ENCODE measurements around the gene ATG2A. TPM values are rescaled to one million over a fixed set of nuclear protein-coding genes. Genes with fewer than 3 reads are reported as not detected.

Gene ATG2A
- total RNA-seq, 6 experiments from 2014 or later: 19.0 to 21.7 (median 20.0) TPM

- H3K9me3 Mint-ChIP-seq: no peaks in the 10 kb centered on the region
- TF ChIP-seq CTCF (IDR thresholded peaks at IDR 0.05): no peak
- H3K27ac Mint-ChIP-seq: peak within 1 kb of the TSS; percentile 94
- DNase-seq: peak; percentile 94
- no peaks in the 10 kb centered on the region for H3K27me3 Mint-ChIP-seq (ENCODE audit: insufficient read depth)
- H3K4me1 Mint-ChIP-seq (ENCODE audit: low read depth): peaks cover 19% of the 10 kb centered on the region
- peak within 1 kb of the TSS; percentile 95 for H3K4me3 Mint-ChIP-seq
- no peaks in the 10 kb centered on the region for H3K36me3 Mint-ChIP-seq (ENCODE audit: low read depth)
Measured at GRCh38 chr11:64923944-64924909, 7.2 kb upstream of the ATG2A start, which contains the start of gene PPP2R5B. TSS of gene PPP2R5B (plus strand) at chr11:64924689. CDS start at chr11:64925735, 1,046 bp downstream.

GRCh38 chr11:64923151-64923661 is 6.2 kb upstream of the ATG2A start:
- Mint-ChIP-seq H3K36me3 (ENCODE audit: low read depth) (no peaks in the 10 kb centered on the region), H3K9me3 (no peaks in the 10 kb centered on the region), H3K4me1 (ENCODE audit: low read depth) (peaks cover 22% of the 10 kb centered on the region), H3K27ac (no peak overlapping the region), H3K4me3 (no peak overlapping the region), H3K27me3 (ENCODE audit: insufficient read depth) (no peaks in the 10 kb centered on the region)
- no peak for DNase-seq
- no peak for TF ChIP-seq CTCF (IDR thresholded peaks at IDR 0.05)

- TF ChIP-seq CTCF (IDR thresholded peaks at IDR 0.05): no peak
- Mint-ChIP-seq H3K9me3 (no peaks in the 10 kb centered on the region), H3K36me3 (ENCODE audit: low read depth) (no peaks in the 10 kb centered on the region), H3K4me1 (ENCODE audit: low read depth) (peaks cover 34% of the 10 kb centered on the region), H3K4me3 (no peak overlapping the region), H3K27me3 (ENCODE audit: insufficient read depth) (no peaks in the 10 kb centered on the region), H3K27ac (no peak overlapping the region)
- no peak for DNase-seq
Measured at GRCh38 chr11:64921384-64921783, 4.4 kb upstream of the ATG2A start.

- Mint-ChIP-seq H3K27me3 (ENCODE audit: insufficient read depth) (no peaks in the 10 kb centered on the region), H3K9me3 (no peaks in the 10 kb centered on the region), H3K4me3 (peak overlapping the region; percentile 26; the same call in 1 of the 2 replicates), H3K4me1 (ENCODE audit: low read depth) (peaks cover 42% of the 10 kb centered on the region), H3K27ac (no peak overlapping the region), H3K36me3 (ENCODE audit: low read depth) (no peaks in the 10 kb centered on the region)
- DNase-seq: no peak
- TF ChIP-seq CTCF (IDR thresholded peaks at IDR 0.05): no peak
Measured at GRCh38 chr11:64920124-64920523, 3.1 kb upstream of the ATG2A start.

- H3K27me3 Mint-ChIP-seq (ENCODE audit: insufficient read depth): no peaks in the 10 kb centered on the region
- H3K9me3 Mint-ChIP-seq: no peaks in the 10 kb centered on the region
- no peak for TF ChIP-seq CTCF (IDR thresholded peaks at IDR 0.05)
- H3K36me3 Mint-ChIP-seq (ENCODE audit: low read depth): no peaks in the 10 kb centered on the region
- peak overlapping the region; percentile 26; the same call in 1 of the 2 replicates for H3K4me3 Mint-ChIP-seq
- H3K27ac Mint-ChIP-seq: peak overlapping the region; percentile 35; the same call in 1 of the 2 replicates
- DNase-seq: no peak
- peaks cover 42% of the 10 kb centered on the region for H3K4me1 Mint-ChIP-seq (ENCODE audit: low read depth)
Measured at GRCh38 chr11:64919627-64920026, 2.6 kb upstream of the ATG2A start.
